ENCODE results near the gene SPEF2. TPM values are rescaled to one million over a fixed set of nuclear protein-coding genes. Genes with fewer than 3 reads are reported as not detected.

SPEF2 gene
- total RNA-seq, 1 donor from 2014 or later: 12.1 TPM

DNA sequence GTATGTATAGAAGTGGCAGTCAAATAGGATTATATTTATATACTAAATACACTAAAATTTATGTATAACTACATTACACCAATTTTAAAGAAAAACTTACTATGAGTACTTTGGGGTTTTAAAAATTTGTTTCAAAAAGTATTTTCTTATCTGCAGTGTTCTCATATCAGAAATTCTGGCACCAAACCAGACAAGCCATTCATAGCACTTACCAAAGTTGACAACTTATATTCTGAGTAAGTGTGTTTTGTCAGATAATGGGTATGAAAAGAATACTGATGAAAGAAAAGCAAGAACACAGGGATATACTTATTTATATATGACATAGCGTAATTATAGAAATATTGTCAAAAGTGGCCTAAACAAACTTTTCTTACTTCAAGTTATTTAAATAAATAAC, 67.5 kb downstream of the SPEF2 start:
- H3K27me3 Mint-ChIP-seq (ENCODE audit: low read depth): peaks cover 1% of the 10 kb centered on the region
- no peaks in the 10 kb centered on the region for H3K9me3 Mint-ChIP-seq
- DNase-seq (ENCODE audit: low spot score in 2 of 2, unreplicated experiment in 2 of 2): no peak
- H3K4me3 Mint-ChIP-seq: no peak overlapping the region
- H3K4me1 Mint-ChIP-seq: no peaks in the 10 kb centered on the region
- H3K36me3 Mint-ChIP-seq: no peaks in the 10 kb centered on the region
- TF ChIP-seq, protein P1, sequence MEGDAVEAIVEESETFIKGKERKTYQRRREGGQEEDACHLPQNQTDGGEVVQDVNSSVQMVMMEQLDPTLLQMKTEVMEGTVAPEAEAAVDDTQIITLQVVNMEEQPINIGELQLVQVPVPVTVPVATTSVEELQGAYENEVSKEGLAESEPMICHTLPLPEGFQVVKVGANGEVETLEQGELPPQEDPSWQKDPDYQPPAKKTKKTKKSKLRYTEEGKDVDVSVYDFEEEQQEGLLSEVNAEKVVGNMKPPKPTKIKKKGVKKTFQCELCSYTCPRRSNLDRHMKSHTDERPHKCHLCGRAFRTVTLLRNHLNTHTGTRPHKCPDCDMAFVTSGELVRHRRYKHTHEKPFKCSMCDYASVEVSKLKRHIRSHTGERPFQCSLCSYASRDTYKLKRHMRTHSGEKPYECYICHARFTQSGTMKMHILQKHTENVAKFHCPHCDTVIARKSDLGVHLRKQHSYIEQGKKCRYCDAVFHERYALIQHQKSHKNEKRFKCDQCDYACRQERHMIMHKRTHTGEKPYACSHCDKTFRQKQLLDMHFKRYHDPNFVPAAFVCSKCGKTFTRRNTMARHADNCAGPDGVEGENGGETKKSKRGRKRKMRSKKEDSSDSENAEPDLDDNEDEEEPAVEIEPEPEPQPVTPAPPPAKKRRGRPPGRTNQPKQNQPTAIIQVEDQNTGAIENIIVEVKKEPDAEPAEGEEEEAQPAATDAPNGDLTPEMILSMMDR (IDR thresholded peaks at IDR 0.05; ENCODE audit: unreplicated experiment): no peak
- no peak overlapping the region for H3K27ac Mint-ChIP-seq

DNA sequence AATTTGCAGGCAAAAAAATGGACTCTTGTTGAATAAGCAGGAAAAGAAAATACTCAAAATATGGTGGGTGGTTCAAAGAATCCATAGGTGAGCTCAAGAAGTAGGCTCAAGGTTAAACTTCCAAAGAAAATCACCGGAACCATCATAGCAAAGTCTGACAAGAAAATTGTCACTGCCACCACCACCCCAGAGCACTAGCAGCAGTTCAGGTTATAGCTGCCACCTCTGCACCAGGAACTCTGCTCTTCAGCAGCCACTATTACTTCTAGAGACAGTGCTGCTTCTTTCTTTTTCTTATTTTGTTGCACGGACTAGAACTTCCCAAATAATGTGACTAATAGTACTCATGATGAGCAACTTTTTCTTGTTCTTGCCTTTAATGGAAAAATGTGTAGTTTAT, 70.3 kb downstream of the SPEF2 start:
- no peak overlapping the region for H3K27ac Mint-ChIP-seq

DNA sequence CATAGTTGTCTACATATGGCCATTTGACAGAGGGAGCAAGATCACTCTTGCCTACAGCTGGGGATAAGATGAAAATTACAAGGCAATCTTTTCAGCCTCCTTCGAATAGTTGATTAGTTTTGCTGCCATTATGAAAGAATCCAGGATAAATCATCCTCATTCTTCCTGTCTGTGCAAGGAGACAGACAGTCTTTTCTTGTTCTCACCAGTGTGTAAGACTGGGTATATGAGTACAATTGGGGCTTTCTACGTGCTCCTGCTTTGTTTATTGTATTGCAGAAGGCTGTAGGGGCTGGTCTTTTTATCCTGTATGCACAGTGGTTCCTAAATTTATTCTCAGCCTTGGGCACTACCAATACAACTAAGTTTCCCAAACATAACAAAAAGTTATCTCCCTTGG, 76.8 kb downstream of the SPEF2 start:
- Mint-ChIP-seq H3K27me3 (ENCODE audit: low read depth) (peaks cover 3% of the 10 kb centered on the region), H3K36me3 (peaks cover 4% of the 10 kb centered on the region), H3K4me1 (no peaks in the 10 kb centered on the region), H3K9me3 (no peaks in the 10 kb centered on the region), H3K4me3 (no peak overlapping the region), H3K27ac (no peak overlapping the region)
- DNase-seq (ENCODE audit: low spot score in 2 of 2, unreplicated experiment in 2 of 2): no peak
- TF ChIP-seq, protein P1 (IDR thresholded peaks at IDR 0.05; ENCODE audit: unreplicated experiment): no peak

More for the DNA sequence above, 70.3 kb downstream of the SPEF2 start:
- H3K27me3 Mint-ChIP-seq (ENCODE audit: low read depth): peaks cover 1% of the 10 kb centered on the region
- no peaks in the 10 kb centered on the region for H3K4me1 Mint-ChIP-seq
- no peak for DNase-seq (ENCODE audit: low spot score in 2 of 2, unreplicated experiment in 2 of 2)
- TF ChIP-seq, protein P1 (IDR thresholded peaks at IDR 0.05; ENCODE audit: unreplicated experiment): no peak
- H3K4me3 Mint-ChIP-seq: no peak overlapping the region
- peaks cover 4% of the 10 kb centered on the region for H3K36me3 Mint-ChIP-seq
- H3K9me3 Mint-ChIP-seq: no peaks in the 10 kb centered on the region

DNA sequence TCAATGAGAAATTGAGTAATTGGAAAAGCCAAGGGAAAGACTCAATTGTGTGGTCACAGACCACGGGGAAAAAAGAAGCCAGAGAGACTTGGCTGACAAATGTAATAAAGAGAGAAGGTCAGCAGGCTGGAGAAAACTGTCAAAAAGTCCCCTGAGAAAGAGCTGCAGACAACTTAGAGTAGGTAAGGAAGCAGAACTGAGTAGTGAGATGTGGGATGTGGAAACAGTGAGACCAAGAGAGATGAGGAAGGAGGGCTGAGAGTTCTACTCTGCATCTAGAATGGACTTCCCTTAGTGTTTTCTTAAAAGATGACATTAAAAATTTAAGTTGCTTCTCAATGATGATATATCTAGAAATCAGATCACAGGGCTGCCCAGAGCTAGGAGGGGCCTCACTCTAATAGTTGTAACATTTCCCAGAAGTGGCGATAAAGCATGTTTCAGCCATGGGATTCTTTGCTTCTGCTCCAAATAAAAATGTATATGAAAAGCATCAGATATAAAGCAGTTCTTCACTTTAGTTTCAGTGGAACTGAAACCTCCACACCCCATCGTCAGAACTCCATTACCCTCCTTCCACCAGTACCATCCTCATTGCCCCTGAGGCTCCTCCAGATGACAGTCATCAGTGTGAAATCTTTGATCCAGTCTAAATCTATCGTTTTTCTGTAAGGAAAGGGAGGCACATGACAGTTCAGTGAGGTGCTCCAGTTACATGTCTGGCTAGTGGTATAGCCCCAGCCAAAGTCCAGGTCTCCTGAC, 80.6 kb downstream of the SPEF2 start:
- Mint-ChIP-seq H3K9me3 (no peaks in the 10 kb centered on the region), H3K4me3 (no peak overlapping the region), H3K27me3 (ENCODE audit: low read depth) (peaks cover 8% of the 10 kb centered on the region), H3K27ac (no peak overlapping the region), H3K4me1 (no peaks in the 10 kb centered on the region), H3K36me3 (no peaks in the 10 kb centered on the region)
- TF ChIP-seq, protein P1 (IDR thresholded peaks at IDR 0.05; ENCODE audit: unreplicated experiment): no peak
- no peak for DNase-seq (ENCODE audit: low spot score in 2 of 2, unreplicated experiment in 2 of 2)

DNA sequence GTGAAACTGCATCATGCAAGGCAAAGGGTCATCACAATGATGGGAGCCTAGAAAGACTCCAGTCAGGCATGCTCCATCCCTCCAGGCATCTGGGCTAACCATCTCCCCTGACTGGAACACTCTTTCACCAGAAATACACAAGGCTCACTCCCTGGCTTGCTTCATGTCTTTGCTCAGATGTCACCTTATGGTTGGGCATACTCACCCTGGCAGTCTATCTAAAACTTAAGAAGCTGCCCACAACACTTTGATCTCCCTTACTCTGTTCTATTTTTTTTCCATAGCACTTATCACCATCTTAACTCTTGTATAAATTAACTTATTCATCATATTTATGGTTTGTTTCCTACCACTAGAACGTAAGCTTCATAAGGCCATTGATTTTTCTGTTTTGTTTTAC, 90.0 kb downstream of the SPEF2 start:
- DNase-seq (ENCODE audit: low spot score in 2 of 2, unreplicated experiment in 2 of 2): no peak
- Mint-ChIP-seq H3K36me3 (no peaks in the 10 kb centered on the region), H3K9me3 (no peaks in the 10 kb centered on the region), H3K4me1 (no peaks in the 10 kb centered on the region), H3K27ac (no peak overlapping the region), H3K27me3 (ENCODE audit: low read depth) (peaks cover 6% of the 10 kb centered on the region), H3K4me3 (no peak overlapping the region)
- TF ChIP-seq, protein P1 (IDR thresholded peaks at IDR 0.05; ENCODE audit: unreplicated experiment): no peak
